NB4 (cell line): ENCODE data around the gene SND1.

ENCODE experiments used
- DNase-seq: peaks from one replicate; pipeline ENCODE4 v3.0.0; 2010; ENCODE audit warnings: low read depth
- H3K4me3 ChIP-seq: one replicate; pipeline ENCODE4 v1.5.1; 2011; ENCODE audit warnings: mild to moderate bottlenecking, low read depth, low read length, moderate library complexity
- CTCF ChIP-seq: IDR thresholded peaks from one replicate; pipeline ENCODE4 v1.5.1; 2012; ENCODE audit warnings: low read depth, low read length
- MAX ChIP-seq: IDR thresholded peaks from 2 replicates; pipeline ENCODE4 v1.6.1; 2011; ENCODE audit warnings: low read depth, low read length
- MYC ChIP-seq: IDR thresholded peaks from 2 replicates; pipeline ENCODE4 v1.6.1; 2011; ENCODE audit warnings: low read depth, low read length
- POLR2A ChIP-seq: IDR thresholded peaks from 2 replicates; pipeline ENCODE4 v1.6.1; 2011; ENCODE audit warnings: mild to moderate bottlenecking; ENCODE audit not compliant: insufficient read length; ENCODE audit errors: extremely low read depth

The SND1 gene

GRCh38 chr7:127794551-127794950 is 142.6 kb downstream of the SND1 start:
- no peak for DNase-seq
- no peak for TF ChIP-seq MYC
- TF ChIP-seq POLR2A: no peak
- no peak for TF ChIP-seq MAX
- TF ChIP-seq CTCF: no peak
- no peak overlapping the region for H3K4me3 ChIP-seq

- DNase-seq: no peak
- no peak overlapping the region for H3K4me3 ChIP-seq
- TF ChIP-seq CTCF: no peak
- no peak for TF ChIP-seq MYC
- no peak for TF ChIP-seq POLR2A
- no peak for TF ChIP-seq MAX
Observed at GRCh38 chr7:127798023-127798422, 146.0 kb downstream of the SND1 start.

GRCh38 chr7:127798769-127799372 is 146.9 kb downstream of the SND1 start:
- DNase-seq: no peak
- TF ChIP-seq MAX: no peak
- no peak for TF ChIP-seq CTCF
- TF ChIP-seq POLR2A: no peak
- no peak for TF ChIP-seq MYC

GRCh38 chr7:127799535-127800305 is 147.7 kb downstream of the SND1 start:
- TF ChIP-seq MYC (no peak), CTCF (no peak), POLR2A (no peak), MAX (no peak)
- DNase-seq: no peak
- no peak overlapping the region for H3K4me3 ChIP-seq

More at GRCh38 chr7:127798769-127799372, 146.9 kb downstream of the SND1 start:
- H3K4me3 ChIP-seq: no peak overlapping the region

GRCh38 chr7:127802845-127803244 is 150.9 kb downstream of the SND1 start:
- H3K4me3 ChIP-seq: no peak overlapping the region
- no peak for DNase-seq
- no peak for TF ChIP-seq MYC
- no peak for TF ChIP-seq MAX
- no peak for TF ChIP-seq CTCF
- no peak for TF ChIP-seq POLR2A
